Activated CD4-positive, alpha-beta T cell treated with anti-CD3 and anti-CD28 coated beads, Interleukin-10, Interleukin-2, amounts not matched to agents 100 ng/mL and 50 ng/mL, durations not matched to agents 16 hours and 8 hours (primary cell): ENCODE measurements around the gene TGFB2.
"Not testable (repeated sequence)": the region's sequence is repeated elsewhere in the genome, so short reads cannot be mapped to it uniquely, and the experiment has no call there.

Experiments
- DNase-seq: peaks from one replicate; pipeline ENCODE4 v3.0.0-alpha.2; 2020

Gene TGFB2

DNA sequence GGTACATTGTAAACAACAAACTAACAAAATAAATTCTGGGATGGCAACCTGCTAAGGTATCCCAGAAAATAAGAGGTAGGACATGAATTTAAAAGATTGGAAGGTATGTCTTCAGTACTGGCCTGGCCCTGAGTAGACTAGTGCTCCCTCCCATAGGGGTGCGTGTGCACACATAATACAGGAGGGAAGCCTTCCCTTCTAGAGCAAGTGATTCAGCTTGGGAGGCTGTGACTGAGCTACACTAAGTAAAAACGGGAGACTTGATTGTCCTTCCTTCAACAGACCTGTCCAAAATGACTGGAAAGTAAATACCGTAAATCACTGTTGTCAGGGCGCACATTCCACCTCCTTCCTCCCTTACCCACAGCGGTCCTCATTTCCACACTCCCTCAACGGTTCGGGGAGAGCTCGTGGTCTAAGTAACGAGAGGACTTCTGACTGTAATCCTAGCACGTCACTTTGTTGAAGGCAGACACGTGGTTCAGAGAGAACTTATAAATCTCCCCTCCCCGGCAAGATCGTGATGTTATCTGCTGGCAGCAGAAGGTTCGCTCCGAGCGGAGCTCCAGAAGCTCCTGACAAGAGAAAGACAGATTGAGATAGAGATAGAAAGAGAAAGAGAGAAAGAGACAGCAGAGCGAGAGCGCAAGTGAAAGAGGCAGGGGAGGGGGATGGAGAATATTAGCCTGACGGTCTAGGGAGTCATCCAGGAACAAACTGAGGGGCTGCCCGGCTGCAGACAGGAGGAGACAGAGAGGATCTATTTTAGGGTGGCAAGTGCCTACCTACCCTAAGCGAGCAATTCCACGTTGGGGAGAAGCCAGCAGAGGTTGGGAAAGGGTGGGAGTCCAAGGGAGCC, at the start of gene TGFB2:
Gene TGFB2 (plus strand): TSS at position 523 of the 859 bp plus-strand sequence. CDS start 1,366 bp downstream, outside the sequence.
- no peak for DNase-seq

DNA sequence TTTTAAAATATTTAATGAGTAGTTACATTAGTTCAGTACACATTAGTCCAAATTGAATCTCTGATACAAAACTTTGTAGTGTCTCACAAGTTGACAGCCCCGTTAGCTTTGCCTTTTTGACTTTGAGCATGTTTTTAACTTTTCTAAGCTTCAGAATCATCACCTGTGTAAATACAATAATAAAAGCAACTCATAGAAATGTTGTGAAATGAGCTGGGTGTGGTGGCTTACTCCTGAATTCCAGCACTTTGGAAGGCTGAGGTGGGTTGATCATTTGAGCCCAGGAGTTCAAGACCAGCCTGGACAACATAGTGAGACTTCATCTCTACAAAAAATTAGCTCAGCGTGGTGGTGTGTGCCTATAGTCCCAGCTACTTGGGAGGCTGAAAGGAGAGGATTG, 49.0 kb upstream of the TGFB2 start:
- no peak for DNase-seq

DNA sequence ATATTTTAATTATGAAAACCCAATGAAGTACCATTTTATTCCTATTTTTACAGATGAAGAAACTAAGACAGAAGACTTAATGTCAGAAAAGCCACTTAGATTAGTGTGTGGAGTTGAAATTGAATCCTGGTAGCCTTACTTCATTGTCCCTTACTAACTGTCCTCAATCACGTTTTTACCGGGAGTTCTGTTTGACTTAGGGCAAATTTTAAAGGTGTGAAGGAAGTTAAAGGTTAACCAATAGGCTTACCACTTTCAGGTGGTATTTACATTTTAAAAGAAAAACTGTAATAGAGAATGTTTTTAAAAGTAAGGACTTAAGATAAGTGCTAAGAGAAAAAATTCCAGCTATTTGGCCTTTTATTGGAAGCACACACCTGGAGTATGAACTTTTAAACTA, 47.7 kb upstream of the TGFB2 start:
- no peak for DNase-seq

DNA sequence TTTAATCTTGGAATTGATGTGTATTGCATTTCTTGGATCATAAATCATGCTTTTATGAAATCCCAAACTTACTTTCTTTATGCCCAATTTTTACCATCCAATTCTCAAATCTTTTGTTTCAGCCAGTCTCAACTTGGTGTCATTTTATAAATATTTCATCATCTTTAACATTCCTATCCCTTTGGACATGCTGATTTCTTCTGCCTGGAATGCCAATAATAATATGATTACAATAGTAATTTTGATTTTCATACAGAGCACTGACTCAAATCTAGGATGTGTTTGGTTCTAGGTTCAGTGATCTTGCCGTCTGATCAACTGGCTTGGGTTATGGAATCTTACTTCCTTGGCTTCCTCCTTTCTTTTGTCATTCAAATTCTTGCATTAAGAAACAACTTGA, 47.3 kb upstream of the TGFB2 start:
- DNase-seq, result no peak

DNA sequence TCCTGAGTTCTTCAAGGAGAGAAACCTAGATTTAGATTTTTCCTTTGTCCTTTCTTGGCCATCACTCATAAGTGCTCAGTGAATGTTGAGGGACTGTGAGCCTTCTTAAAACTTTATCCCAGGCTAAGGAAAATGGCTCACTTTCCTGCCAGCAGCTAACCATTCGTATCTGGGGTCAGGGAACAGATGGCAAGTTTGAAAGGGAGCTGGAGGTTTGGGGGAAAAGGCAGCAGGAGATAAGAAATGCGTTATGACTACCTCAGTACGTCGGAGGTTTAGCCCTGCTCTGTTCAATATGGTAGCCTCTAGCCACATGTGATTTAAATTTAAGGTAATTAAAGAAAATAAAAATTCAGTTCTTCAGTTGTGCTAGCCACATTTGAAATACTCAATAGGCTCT, 46.7 kb upstream of the TGFB2 start:
- no peak for DNase-seq

DNA sequence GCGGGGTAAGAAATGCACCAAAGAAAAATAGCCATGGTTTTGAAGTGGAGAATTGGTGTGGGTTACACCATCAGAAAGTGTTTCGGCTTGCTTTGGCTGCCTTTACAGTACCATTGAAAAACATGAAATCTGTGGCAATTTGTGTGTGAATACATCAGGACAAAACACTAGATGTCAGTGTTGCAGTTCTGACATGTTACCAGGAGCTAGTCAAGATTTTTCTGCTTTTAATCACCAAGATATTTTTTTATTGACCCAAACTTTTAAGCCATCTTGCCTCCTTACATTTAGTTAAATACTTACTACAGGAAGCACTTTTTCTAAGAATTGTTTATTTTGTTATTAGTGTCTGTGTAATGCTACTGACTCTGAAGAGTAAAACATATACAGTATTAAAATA, 45.7 kb upstream of the TGFB2 start:
- peak; percentile 31 for DNase-seq

DNA sequence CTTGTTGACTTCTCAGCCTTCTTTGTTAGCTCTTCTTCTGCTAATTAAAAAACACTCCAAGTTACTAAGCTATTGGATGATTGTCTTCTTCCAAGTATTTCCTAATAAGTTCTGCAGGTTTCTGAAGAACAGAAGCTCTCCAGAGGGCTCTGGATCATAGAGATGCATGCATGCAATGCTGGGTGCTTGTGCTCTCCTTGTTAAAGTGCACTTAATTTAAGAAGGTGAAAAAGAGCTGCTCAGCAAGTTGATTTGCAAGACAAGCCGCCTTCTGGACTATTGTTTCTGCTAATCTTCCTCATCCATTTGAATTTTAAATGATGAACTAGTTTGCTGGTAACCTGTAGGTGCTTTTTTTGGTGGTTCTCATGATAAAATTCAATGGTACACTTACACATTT, 43.9 kb upstream of the TGFB2 start:
- DNase-seq, result no peak

DNA sequence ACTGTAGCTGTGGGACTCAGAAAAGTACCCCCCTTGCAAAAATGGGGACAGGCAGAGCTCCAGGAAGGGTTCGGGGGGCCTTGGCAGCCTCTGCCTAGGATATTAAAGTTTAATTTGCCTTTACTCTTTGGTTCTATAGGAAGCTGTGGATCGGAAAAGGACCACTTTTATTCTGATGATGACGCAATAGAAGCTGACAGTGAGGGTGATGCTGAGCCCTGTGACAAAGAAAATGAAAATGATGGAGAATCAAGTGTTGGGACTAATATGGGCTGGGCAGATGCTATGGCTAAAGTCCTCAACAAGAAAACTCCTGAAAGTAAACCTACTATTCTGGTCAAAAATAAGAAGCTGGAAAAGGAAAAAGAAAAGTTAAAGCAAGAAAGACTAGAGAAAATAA, 43.0 kb upstream of the TGFB2 start:
- no peak for DNase-seq

DNA sequence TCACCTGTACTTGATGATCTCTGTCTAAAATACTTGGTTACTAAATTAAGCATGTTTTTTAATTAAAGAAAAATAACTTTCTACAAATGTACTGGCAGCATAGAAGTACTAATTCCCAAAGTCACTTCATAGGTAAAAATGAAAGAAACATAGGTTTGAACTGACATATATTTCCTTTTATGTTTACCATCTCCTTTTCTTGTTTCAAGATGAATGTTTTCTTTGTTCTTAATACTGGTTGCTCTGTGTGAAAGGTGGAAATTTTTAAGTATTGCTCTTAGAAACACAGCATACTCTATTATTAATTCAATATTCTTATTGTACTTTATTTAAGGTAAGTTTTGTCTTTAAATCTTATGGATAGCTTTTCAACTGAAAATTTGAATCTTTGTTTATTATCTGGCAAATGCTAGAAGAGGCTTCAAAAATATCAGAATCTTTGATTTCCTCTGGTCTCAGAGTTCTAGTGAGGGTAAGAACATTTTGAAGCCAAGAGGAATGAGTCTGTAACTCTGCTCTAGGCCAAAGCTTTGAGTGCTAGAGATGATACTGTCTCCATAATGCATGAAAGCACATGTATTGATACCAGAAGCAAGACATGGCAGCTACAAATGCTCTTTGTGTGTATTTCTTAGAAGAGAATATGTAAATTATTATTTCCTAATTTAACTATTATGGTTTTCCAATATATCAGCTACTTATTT, 41.8 kb upstream of the TGFB2 start:
- peak; percentile 25 for DNase-seq

DNA sequence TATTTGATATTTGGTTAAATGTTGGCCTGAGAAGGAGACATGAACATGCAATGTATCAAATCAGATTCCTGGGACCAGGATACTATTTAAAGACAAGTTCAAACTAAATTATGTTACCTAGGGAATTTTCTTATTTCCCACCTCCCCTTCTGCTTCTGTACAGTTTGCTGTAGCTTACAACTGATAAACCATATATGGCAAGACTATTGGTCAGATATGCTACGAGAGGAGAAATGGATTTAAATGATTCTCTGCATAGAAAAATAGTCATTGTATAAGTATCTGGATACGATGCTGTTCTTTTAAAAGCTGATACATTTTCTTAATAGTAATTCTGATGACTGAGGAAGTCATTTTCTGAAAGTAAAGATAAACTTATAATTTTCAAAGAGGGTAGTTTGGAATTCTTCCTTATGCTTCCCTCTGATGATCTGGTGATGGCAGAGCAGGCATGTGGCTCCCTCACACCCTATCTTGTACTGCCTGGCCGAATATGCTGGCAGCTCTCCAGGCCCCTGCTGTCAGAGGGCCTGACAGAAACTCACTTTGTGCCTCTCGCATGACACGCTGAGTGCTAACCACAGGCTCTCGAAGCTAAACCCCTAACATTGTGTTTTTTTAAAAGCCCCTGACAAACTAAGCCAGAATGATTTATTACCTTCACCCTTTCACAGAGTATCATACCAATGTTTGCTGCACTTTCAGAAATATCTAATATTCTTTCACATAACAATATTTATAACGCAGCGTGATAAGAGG, 40.7 kb upstream of the TGFB2 start:
- DNase-seq, result peak; percentile 30

DNA sequence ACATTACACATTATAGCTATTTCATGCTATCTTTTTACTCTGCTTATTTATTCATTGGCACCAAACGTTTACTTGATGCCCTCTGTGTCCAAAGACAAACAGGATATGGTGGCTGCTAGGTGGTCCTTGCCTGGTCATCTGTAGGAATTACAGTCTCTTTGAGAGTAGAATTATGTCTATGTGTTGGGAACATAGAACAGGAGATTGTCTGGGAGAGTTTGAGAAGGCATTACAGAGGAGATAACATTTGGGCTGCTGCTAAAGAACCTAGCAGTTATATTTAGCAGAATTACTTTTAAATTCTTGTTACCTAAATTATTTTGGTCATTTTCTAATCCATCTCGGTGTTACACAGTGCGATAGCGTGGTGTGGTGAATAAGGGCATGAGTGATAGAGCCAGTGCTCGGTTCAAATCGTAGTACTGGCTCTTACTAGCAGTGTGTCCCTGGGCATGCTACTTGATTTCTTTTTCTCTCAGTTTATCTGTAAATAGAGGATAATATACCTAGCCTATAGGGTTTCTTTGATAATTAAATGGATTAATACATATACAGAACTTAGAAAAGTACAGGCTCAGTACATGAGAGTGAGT, 39.6 kb upstream of the TGFB2 start:
- no peak for DNase-seq

DNA sequence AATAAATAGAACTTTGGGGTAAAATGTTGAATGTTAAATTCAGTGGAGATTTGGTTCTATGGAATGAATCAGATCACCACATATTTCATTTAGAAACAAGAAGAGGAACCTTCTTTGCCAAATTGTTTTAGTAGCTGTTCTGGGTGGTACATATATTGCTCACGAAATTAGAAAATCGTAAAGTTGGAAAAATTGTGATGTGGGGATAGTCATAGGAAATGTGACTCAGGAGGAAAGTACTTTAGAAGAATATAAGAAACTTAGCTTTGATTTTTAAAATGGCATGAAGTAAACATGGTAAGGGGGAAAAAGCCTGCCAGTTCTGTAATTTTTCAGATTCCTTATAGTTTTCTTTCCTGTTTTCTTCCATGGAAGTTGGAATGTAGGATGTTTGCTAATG, 32.6 kb upstream of the TGFB2 start:
- DNase-seq, result peak; percentile 22

DNA sequence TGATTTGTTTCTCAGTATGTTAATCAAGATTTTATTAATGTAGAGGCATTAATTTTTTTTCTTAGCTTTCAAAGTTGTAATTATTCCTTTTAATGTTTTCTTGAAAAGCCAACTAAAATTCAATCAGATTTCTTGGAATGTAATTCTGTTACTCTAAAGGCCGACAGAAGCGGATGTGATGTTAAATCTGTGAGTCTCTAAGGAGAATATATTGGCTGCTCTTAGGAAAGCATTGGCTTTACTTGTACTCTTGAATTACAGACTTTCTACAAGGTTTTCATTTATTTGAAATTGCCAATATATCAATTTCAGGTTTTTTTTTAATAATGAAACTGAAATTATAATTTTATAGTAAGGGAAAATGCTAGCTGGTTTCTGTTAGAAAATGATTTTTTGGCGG, 30.8 kb upstream of the TGFB2 start:
- DNase-seq, result no peak

DNA sequence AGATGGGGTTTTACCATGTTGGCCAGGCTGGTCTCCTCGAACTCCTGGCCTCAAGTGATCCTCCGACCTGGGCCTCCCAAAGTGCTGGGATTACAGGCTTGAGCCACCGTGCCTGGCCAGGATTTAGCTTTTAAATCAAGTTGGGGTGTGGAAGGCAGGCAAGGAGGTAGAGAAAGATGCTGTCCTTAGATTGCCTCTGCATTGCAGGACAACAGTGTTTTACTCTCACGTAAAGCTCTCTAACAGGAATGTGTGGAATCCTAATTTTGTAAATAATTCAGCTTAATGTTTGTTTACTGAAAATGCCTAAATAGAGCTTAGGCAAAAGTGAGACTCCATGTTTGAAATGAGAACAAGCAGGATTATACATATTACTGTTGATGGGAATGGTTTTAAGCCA, 29.5 kb upstream of the TGFB2 start:
- DNase-seq, result no peak

DNA sequence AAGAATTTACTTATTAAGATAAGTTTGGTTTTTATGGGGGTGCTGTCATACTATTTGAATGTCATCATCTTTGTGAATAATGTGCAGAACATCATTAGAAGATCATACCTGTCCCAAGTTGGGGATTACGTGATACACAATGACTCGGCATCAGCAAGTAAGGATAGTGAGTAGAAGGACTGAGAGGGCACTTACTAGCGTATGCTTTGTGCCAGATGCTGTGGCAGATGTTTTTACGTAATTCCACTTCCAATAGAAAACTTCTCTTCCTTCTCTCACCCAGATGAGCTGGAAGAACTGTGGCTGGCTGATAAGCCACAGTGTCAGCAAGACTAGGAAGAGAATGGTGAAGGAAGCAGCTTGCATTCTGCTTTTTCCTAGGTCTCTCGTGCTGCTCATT, 28.1 kb upstream of the TGFB2 start:
- DNase-seq, result no peak

DNA sequence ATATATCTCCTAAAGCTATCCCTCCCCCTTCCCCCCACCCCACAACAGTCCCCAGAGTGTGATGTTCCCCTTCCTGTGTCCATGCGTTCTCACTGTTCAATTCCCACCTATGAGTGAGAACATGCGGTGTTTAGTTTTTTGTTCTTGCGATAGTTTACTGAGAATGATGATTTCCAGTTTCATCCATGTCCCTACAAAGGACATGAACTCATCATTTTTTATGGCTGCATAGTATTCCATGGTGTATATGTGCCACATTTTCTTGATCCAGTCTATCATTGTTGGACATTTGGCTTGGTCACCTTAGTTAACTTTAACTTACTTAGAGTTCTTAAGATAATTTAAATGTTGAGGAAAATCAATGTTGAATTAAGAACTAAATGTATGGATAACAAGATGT, 25.0 kb upstream of the TGFB2 start:
- not testable (repeated sequence) for DNase-seq

DNA sequence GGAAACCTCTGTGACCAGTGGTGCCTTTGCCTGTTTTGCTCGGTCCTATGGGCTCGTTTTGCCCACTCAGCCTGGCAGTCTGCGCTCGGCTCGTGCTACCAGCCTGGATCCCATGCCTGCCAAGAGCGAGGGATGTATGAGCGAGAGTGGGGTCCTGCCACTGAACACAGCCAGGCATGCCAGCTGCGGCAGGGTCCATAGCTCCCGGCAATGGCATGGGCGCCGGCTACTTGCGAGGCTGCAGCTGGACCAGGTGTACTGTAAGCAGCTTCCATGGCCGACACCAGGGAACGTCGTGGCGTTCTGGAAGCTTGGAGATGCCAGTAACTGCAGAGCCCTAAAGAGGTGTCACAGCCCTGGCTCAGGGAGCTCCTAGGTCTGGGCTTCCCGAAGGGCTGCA, 22.4 kb upstream of the TGFB2 start:
- DNase-seq, result no peak

DNA sequence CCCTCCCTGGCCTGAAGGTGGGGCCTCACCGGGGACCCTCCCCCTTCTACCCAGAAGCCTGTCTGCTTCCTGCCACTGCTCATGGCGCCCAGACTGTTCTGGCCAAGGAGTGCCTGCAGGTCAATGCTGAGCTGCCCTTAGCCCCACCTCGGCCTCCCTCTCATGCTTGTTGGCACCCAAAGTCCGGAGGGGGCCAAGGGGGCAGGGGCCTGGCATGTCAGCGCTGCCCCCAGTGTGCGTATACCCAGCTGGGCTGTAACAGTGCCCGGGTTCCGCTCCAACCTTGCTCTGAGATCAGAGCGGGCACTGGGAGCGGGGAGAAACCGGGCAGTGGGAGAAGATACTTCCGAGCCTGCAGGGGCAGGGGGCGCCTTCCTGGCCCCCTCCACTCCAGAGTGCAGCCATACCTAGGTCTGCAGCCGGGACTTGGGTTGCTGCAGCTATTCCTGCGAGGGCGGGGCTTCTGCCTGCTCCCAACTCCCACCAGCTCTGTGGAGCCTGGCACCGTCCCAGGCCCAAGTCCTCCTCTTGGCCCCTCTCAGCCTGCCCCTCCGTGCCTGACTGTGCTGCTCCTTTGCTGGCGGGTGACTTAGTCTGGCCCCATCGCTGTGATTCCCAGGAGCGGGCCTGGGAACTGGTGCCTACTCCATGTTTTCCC, 21.4 kb upstream of the TGFB2 start:
- DNase-seq, result no peak

DNA sequence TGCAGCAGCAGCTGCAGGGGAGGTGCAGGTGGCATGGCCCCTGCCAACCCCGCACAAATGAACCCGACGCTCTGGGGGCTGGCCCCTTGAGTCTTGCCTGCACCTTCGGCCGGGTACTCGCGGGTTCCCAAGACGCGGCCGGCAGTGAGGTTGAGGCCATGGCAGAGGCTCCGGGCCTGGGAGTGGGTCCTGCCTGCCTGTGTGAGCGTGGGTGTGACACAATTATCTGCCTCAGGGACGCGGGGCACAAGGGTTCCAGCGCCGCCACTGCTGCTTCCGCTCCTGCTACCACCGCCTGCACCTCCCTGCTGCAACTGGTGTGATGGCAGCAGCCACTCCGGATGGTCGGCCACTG, 20.9 kb upstream of the TGFB2 start:
- no peak for DNase-seq

DNA sequence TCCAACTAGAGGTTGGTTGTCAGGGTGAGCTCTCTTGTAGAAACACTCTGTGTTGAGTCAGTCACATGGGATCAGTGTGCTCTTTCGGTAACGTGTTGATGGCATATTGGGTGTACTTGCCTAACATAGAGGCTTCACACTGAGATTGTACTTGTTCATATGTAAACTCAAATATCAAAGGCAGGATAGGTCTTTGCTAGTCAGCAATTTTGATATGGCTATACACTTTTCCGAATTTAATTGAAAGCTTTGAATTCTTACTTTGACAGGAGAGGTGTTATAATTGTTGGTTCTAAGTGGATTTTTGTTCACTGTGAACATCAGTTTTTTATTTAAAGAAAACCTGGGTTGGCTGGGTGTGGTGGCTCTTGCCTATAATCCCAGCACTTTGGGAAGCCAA, 16.4 kb upstream of the TGFB2 start:
- no peak for DNase-seq

DNA sequence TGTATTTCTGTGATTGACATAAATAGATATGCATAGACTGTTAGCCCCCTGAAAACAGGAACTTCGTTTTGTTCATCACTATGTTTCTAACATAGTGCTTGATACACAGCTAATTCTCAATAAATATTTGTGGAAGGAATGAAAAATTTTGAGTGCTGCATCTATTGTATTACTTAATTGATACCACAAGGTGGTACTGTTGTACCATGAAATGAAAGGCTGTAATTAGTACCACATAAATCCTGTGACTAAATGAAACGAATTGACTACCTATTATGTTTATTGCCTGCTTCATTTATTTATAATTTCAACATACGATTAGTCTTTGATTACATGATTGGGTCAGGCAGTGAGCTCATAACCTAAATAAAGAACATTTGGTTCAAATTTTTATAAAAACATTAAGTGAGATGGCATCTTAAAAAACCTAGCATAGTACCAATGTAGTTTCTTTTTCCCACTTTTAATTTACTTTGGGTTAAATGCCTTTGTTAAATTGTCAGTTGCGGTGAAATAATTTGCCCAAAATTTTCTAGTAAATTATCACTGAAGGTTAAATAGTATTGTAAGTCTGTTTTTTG, 15.0 kb upstream of the TGFB2 start:
- peak; percentile 29 for DNase-seq

DNA sequence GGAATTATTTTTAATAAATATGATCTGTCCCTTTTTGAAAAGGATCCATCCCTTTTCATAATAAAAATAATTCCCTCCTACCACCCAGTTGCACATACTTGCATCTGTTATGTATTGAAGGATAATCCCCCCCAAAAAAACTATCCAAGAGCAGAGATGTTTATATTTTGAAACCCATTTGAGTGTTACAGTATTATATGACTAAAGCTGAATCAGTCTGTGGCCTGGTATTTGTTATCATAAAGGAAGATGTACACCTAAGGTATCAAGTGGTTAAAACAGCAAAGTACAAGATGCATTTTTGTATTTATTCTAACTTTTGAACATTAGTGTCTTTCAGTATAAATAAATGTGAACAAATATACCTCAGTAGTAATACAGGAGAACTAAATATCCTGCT, 12.7 kb upstream of the TGFB2 start:
- DNase-seq, result no peak

DNA sequence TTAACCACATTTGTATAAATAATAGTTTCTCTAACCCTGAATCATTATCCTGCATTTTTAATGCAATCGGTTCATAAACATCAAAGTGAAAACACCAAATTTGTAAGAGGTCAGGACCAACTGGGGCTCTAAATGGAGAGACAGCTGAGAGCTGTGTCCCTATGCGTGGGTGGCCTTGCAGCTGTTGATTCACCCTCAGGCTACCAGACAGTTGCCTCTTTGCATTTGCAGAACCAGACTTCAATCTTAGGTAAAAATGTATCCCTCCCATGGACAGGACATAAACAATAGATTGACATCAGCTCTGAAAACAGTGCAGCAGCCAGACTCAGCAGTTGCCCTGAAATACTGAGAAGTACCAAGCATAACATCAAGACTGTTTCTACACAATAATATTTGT, 8.8 kb upstream of the TGFB2 start:
- DNase-seq, result no peak
